Peyer's patch (tissue), 4 donors: ENCODE results near the gene FARSB.

ENCODE experiments used
- CTCF ChIP-seq, 6 experiments: fragments of 450-650 bp in 4 of 6; fragments of 200-600 bp in 2 of 6; sonication (generic) in 1 of 6; IDR thresholded peaks; one replicate each; pipeline ENCODE4 v1.5.1; 2017 to 2019; ENCODE audit warnings: antibody characterized with exemption in 6 of 6, mild to moderate bottlenecking in 3 of 6, moderate library complexity in 1 of 6
- POLR2A ChIP-seq, 2 donors: fragments of 450-650 bp; IDR thresholded peaks; one replicate each; pipeline ENCODE4 v1.5.1; 2017; ENCODE audit warnings: antibody characterized with exemption in 2 of 2, mild to moderate bottlenecking in 2 of 2, moderate library complexity in 2 of 2

GRCh38 chr2:222701721-222702131, 45.8 kb upstream of the FARSB start:
- no peak for TF ChIP-seq CTCF (IDR thresholded peaks at IDR 0.05)
- TF ChIP-seq POLR2A (IDR thresholded peaks at IDR 0.05) = no peak
